ENCODE results near the gene BCL11A.

DNA sequence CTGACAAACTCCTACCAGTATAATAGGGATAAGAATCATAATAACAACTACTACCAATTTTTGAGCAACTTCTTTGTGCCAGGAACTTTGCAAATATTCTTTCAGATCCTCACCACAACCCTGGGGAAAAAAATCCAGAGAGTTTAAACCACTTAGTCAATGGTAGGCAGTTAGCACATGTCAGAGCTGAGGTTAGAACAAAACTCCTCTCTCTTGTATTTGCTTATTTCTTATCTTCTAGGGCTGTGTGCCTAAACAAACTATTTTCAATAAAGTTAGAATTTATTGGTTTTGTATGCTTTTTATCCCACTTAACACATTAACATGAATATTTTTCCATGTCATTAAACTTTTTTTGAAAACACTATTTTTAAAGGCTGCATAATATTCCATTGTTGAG is 127.1 kb downstream of the BCL11A start:
- TF ChIP-seq CTCF (optimal IDR thresholded peaks at IDR 0.05 in 1 of 3, IDR thresholded peaks at IDR 0.05 in 1 of 3, conservative IDR thresholded peaks at IDR 0.05 in 1 of 3; ENCODE audit: extremely low read depth in 1 of 3, insufficient read depth in 2 of 3, low read length in 3 of 3), result no peak
- TF ChIP-seq EZH2 (IDR thresholded peaks at IDR 0.05; ENCODE audit: low read length), result no peak

All from keratinocyte (primary cell).